Measurements from ENCODE around the gene MAP2. TPM values are rescaled to one million over a fixed set of nuclear protein-coding genes. Genes with fewer than 3 reads are reported as not detected.

The MAP2 gene
- total and polyA plus RNA-seq, 10 of the 15 experiments (the other 5 are each of a cell fraction or from before 2014, with no cell fraction given) = 0.01 TPM; not detected in 9

DNA sequence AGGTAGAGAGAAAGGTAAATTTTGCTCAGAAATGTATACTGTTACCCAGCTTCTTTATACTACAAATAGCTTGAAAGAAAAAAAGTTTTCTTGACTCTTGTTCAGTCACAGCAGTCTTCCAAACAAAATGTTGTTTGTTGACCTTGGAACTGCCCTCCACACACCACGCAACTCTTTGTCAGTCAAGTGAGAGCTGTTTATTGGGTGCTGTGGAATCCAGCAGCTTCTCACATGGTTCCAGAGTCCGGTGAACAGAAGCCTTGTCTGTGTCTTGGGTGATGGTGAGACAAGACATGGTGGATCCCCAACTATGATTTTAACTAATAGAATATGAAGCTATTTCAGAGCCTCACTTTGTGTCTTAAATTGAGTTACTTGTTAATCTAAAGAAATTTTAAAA, 112.5 kb downstream of the MAP2 start (continued):
- TF ChIP-seq, protein P1, sequence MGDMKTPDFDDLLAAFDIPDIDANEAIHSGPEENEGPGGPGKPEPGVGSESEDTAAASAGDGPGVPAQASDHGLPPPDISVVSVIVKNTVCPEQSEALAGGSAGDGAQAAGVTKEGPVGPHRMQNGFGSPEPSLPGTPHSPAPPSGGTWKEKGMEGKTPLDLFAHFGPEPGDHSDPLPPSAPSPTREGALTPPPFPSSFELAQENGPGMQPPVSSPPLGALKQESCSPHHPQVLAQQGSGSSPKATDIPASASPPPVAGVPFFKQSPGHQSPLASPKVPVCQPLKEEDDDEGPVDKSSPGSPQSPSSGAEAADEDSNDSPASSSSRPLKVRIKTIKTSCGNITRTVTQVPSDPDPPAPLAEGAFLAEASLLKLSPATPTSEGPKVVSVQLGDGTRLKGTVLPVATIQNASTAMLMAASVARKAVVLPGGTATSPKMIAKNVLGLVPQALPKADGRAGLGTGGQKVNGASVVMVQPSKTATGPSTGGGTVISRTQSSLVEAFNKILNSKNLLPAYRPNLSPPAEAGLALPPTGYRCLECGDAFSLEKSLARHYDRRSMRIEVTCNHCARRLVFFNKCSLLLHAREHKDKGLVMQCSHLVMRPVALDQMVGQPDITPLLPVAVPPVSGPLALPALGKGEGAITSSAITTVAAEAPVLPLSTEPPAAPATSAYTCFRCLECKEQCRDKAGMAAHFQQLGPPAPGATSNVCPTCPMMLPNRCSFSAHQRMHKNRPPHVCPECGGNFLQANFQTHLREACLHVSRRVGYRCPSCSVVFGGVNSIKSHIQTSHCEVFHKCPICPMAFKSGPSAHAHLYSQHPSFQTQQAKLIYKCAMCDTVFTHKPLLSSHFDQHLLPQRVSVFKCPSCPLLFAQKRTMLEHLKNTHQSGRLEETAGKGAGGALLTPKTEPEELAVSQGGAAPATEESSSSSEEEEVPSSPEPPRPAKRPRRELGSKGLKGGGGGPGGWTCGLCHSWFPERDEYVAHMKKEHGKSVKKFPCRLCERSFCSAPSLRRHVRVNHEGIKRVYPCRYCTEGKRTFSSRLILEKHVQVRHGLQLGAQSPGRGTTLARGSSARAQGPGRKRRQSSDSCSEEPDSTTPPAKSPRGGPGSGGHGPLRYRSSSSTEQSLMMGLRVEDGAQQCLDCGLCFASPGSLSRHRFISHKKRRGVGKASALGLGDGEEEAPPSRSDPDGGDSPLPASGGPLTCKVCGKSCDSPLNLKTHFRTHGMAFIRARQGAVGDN (IDR thresholded peaks at IDR 0.05) = no peak
- TF ChIP-seq BCL11A (IDR thresholded peaks at IDR 0.05; ENCODE audit: low read depth, low read length) = no peak

DNA sequence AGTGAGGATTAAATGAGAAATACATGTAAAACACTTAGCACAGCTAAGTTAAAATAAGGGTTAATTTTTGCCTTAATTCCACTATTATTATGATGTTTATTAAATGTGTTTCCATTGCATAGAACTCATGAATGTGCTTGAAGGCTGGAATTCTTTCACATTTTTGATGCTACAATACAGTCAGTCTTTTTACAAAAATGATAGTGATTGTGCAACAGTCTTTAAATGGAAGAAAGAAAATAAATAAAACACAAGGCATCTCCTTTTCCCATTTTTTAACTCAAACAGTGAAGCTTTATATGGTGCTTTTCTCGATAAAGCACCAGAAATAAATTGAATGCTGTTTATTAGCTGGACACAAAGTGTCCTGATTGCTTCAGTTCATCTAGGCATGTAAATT, 123.9 kb downstream of the MAP2 start:
- Histone ChIP-seq H3K27ac (ENCODE audit: control insufficient read depth, insufficient read depth) (no peak overlapping the region), H3K4me3 (no peak overlapping the region), H2AFZ (ENCODE audit: control insufficient read depth, low read depth, low read length) (no peak overlapping the region), H4K20me1 (ENCODE audit: control insufficient read depth, insufficient read depth) (no peaks in the 10 kb centered on the region), H3K9me3 (replicated peaks; ENCODE audit: control insufficient read depth, insufficient read depth, low read length) (no peaks in the 10 kb centered on the region), H3K9ac (ENCODE audit: control insufficient read depth, insufficient read depth, low read length) (no peak overlapping the region), H3K27me3 (replicated peaks in 1 of 2; ENCODE audit: control insufficient read depth in 2 of 2, insufficient read depth in 2 of 2, low read length in 1 of 2) (no peaks in the 10 kb centered on the region), H3K79me2 (ENCODE audit: control insufficient read depth, insufficient read depth, low read length) (no peaks in the 10 kb centered on the region), H3K36me3 (ENCODE audit: control insufficient read depth in 2 of 2, insufficient read depth in 2 of 2, low read length in 1 of 2) (no peaks in the 10 kb centered on the region), H3K4me1 (ENCODE audit: control insufficient read depth, insufficient read depth, low read length) (no peaks in the 10 kb centered on the region), H3K4me2 (ENCODE audit: control insufficient read depth, insufficient read depth) (no peak overlapping the region)
- SMC1A ChIA-PET (ENCODE audit: uncharacterized antibody, unreplicated experiment) = interaction anchor here (0.8 kb wide), 1 partner anchor 168 kb away, joined by 3 read pairs; no protein-coding TSS in a partner anchor
- intact Hi-C loops (cut with micrococcal nuclease; ENCODE audit: unreplicated experiment) = no loop called here
- no peak for FAIRE-seq
- no peak for ATAC-seq
- BruUV-seq (replicated peaks) = no TSS peak
- no peak for DNase-seq (ENCODE audit: low read depth, low spot score)
- POLR2A ChIA-PET = no interaction called here
- 30% methylated on average over 1 of the region's 1 CpG for WGBS (ENCODE audit: insufficient coverage, insufficient replicate concordance, low lambda C conversion rate, missing lambda C conversion rate)
- CTCF ChIA-PET = interaction anchor here (1.3 kb wide), 1 partner anchor 45 kb away, joined by 3 read pairs; no protein-coding TSS in a partner anchor
- in situ Hi-C loops (cut with MboI) = no loop called here
- RAD21 ChIA-PET (ENCODE audit: unreplicated experiment) = no interaction called here
- no peak for TF ChIP-seq HDGF (IDR thresholded peaks at IDR 0.05)
- TF ChIP-seq, protein P2, sequence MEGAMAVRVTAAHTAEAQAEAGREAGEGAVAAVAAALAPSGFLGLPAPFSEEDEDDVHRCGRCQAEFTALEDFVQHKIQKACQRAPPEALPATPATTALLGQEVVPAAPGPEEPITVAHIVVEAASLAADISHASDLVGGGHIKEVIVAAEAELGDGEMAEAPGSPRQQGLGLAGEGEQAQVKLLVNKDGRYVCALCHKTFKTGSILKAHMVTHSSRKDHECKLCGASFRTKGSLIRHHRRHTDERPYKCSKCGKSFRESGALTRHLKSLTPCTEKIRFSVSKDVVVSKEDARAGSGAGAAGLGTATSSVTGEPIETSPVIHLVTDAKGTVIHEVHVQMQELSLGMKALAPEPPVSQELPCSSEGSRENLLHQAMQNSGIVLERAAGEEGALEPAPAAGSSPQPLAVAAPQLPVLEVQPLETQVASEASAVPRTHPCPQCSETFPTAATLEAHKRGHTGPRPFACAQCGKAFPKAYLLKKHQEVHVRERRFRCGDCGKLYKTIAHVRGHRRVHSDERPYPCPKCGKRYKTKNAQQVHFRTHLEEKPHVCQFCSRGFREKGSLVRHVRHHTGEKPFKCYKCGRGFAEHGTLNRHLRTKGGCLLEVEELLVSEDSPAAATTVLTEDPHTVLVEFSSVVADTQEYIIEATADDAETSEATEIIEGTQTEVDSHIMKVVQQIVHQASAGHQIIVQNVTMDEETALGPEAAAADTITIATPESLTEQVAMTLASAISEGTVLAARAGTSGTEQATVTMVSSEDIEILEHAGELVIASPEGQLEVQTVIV (IDR thresholded peaks at IDR 0.05; ENCODE audit: borderline replicate concordance, partially characterized antibody) = no peak
- TF ChIP-seq RB1 (IDR thresholded peaks at IDR 0.05; ENCODE audit: borderline replicate concordance) = no peak
- TF ChIP-seq SPI1 (IDR thresholded peaks at IDR 0.05; ENCODE audit: borderline replicate concordance, insufficient read depth, low read depth, low read length) = no peak
- TF ChIP-seq, protein P3, sequence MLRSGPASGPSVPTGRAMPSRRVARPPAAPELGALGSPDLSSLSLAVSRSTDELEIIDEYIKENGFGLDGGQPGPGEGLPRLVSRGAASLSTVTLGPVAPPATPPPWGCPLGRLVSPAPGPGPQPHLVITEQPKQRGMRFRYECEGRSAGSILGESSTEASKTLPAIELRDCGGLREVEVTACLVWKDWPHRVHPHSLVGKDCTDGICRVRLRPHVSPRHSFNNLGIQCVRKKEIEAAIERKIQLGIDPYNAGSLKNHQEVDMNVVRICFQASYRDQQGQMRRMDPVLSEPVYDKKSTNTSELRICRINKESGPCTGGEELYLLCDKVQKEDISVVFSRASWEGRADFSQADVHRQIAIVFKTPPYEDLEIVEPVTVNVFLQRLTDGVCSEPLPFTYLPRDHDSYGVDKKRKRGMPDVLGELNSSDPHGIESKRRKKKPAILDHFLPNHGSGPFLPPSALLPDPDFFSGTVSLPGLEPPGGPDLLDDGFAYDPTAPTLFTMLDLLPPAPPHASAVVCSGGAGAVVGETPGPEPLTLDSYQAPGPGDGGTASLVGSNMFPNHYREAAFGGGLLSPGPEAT (IDR thresholded peaks at IDR 0.05; ENCODE audit: low read depth) = no peak
- TF ChIP-seq FOS (IDR thresholded peaks at IDR 0.05; ENCODE audit: borderline replicate concordance, extremely low read depth, insufficient read length) = no peak
- TF ChIP-seq, protein P4, sequence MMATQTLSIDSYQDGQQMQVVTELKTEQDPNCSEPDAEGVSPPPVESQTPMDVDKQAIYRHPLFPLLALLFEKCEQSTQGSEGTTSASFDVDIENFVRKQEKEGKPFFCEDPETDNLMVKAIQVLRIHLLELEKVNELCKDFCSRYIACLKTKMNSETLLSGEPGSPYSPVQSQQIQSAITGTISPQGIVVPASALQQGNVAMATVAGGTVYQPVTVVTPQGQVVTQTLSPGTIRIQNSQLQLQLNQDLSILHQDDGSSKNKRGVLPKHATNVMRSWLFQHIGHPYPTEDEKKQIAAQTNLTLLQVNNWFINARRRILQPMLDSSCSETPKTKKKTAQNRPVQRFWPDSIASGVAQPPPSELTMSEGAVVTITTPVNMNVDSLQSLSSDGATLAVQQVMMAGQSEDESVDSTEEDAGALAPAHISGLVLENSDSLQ (IDR thresholded peaks at IDR 0.05) = no peak
- TF ChIP-seq SUZ12 (IDR thresholded peaks at IDR 0.05; ENCODE audit: unreplicated experiment) = no peak

Measured in GM12878 (cell line).